GM13976 (cell line): Measurements from ENCODE around the gene NKX2-2.
"Not testable (repeated sequence)": the region's sequence is repeated elsewhere in the genome, so short reads cannot be mapped to it uniquely, and the experiment has no call there.

ENCODE experiments used
- DNase-seq: peaks from one replicate; pipeline ENCODE4 v3.0.0; 2012; ENCODE audit warnings: low spot score
- CTCF ChIP-seq: IDR thresholded peaks from 2 replicates; pipeline ENCODE4 v1.5.1; 2012; ENCODE audit warnings: borderline replicate concordance, mild to moderate bottlenecking; ENCODE audit not compliant: insufficient read depth; ENCODE audit errors: extremely low read depth, missing control alignments, control extremely low read depth
- in situ Hi-C: fragments of 300-500 bp; cut with MboI; formaldehyde crosslinking; loops from one replicate; pipeline ENCODE4 v1.12.0; 2022; ENCODE audit warnings: low sequenced_read_pairs, mixed read lengths, inconsistent platforms; ENCODE audit not compliant: unreplicated experiment

NKX2-2 gene

GRCh38 chr20:21499641-21500040 is 14.2 kb downstream of the NKX2-2 start:
- no peak for DNase-seq
- in situ Hi-C loops = loop anchor here (5.0 to 25.0 kb wide), 4 partner anchors 262 to 1137 kb away; partner anchors contain the start of genes INSM1 and LINC00237
- TF ChIP-seq CTCF = no peak

DNA sequence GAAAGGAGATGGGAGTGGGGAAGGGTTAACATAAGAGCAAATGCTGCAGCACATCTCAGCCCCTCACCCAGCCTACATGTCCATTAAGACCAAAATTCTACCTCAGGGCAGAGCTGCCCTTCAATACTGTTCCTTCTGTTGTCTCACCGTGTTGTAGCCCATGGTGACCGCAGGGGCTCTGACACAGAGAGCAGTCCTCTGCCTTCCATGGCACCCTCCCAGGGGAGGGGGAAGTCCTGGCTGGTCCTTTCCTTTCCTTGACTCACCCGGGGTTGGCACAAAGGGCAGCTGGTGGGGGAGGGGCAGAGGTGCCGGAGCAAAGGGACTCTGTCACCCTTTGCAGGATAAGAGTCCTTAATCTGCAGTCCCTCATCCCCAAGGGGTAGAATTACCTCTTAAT is 15.2 kb downstream of the NKX2-2 start:
- no peak for DNase-seq
- in situ Hi-C loops = no loop called here
- no peak for TF ChIP-seq CTCF

- in situ Hi-C loops = no loop called here
- TF ChIP-seq CTCF = no peak
- DNase-seq = no peak
Observed at GRCh38 chr20:21498195-21498594, 15.7 kb downstream of the NKX2-2 start.

DNA sequence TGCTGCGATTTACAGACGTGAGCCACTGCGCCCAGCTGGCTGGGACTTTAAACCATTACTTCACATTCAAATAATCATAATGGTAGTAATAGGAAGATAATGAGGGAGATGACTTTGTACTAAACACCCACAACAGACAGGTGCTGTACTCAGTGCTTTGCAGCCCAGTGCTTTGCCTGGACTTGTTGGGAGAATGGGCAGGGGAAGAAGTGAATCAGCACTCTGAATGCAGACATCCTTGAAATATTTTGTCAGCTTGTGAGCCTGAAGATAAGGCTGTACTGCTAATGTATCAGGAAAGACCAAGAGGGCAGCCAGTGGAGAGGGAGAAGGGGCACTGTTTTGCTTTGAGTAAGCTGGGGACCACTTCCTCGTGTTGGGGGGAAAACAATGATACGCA is 17.4 kb downstream of the NKX2-2 start:
- in situ Hi-C loops = no loop called here
- no peak for DNase-seq
- TF ChIP-seq CTCF = no peak

- TF ChIP-seq CTCF = no peak
- in situ Hi-C loops = no loop called here
- DNase-seq = no peak
Observed at GRCh38 chr20:21493049-21493448, 20.8 kb downstream of the NKX2-2 start.

DNA sequence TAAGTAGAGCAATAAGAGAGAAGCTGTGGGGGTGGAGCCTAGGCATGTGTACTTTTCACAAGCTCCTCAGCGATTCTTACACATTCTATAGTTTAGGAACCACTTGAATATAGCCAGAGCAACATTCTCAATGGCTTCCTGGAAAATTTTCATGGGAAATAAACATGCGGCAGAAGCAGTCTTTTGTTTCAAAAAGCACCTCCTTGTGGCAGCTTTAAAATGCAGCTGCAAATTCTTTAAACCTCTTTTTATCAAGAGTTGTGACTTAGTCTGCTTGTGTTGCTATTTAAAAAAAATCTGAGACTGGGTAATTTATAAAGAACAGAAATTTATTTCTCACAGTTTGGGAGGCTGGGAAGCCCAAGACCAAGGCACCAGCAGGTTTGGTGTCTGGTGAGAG is 23.8 kb downstream of the NKX2-2 start:
- TF ChIP-seq CTCF = no peak
- no peak for DNase-seq
- in situ Hi-C loops = no loop called here

DNA sequence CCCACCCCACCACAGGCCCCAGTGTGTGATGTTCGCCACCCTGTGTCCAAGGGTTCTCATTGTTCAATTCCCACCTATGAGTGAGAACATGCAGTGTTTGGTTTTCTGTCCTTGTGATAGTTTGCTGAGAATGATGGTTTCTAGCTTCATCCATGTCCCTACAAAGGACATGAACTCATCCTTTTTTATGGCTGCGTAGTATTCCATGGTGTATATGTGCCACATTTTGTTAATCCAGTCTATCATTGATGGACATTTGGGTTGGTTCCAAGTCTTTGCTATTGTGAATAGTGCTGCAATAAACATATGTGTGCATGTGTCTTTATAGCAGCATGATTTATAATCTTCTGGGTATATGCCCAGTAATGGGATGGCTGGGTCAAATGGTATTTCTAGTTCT is 33.7 kb downstream of the NKX2-2 start:
- in situ Hi-C loops, DNase-seq: not testable (repeated sequence)
